NCI-H187 (cell line): Measurements from ENCODE around the gene CYP4V2.

Experiments used
- DNase-seq, 2 experiments: peaks; one replicate each; lab custom pipeline; 2025; lab: John Stamatoyannopoulos, UW

Gene CYP4V2

GRCh38 chr4:186191200-186192065 is at the start of gene CYP4V2:
Gene CYP4V2, plus strand, starts transcription at chr4:186191567. Its CDS starts 257 bp downstream, at chr4:186191824.
- DNase-seq, result peak; percentile 35 to 63

- no peak for DNase-seq
Measured at GRCh38 chr4:186144198-186144945, 47.0 kb upstream of the CYP4V2 start.

- no peak for DNase-seq
Measured at GRCh38 chr4:186144946-186145569, 46.3 kb upstream of the CYP4V2 start.

GRCh38 chr4:186146458-186146857 is 44.9 kb upstream of the CYP4V2 start:
- no peak for DNase-seq

GRCh38 chr4:186148336-186148975 is 42.9 kb upstream of the CYP4V2 start:
- DNase-seq, result no peak

GRCh38 chr4:186149872-186150271 is 41.5 kb upstream of the CYP4V2 start:
- DNase-seq, result no peak

GRCh38 chr4:186150926-186151325 is 40.4 kb upstream of the CYP4V2 start:
- DNase-seq, result no peak

- DNase-seq, result no peak
Measured at GRCh38 chr4:186151499-186151898, 39.9 kb upstream of the CYP4V2 start.

- no peak for DNase-seq
Measured at GRCh38 chr4:186158021-186158813, 33.1 kb upstream of the CYP4V2 start.

GRCh38 chr4:186158966-186159365 is 32.4 kb upstream of the CYP4V2 start:
- DNase-seq, result no peak

GRCh38 chr4:186159613-186160012 is 31.8 kb upstream of the CYP4V2 start:
- no peak for DNase-seq

GRCh38 chr4:186161138-186161537 is 30.2 kb upstream of the CYP4V2 start:
- DNase-seq, result peak; percentile 26 to 43

GRCh38 chr4:186166852-186167512 is 24.4 kb upstream of the CYP4V2 start:
- no peak for DNase-seq

- DNase-seq, result no peak
Measured at GRCh38 chr4:186167605-186168004, 23.8 kb upstream of the CYP4V2 start.

- DNase-seq, result no peak
Measured at GRCh38 chr4:186168750-186169149, 22.6 kb upstream of the CYP4V2 start.

- DNase-seq, result no peak
Measured at GRCh38 chr4:186169333-186169944, 21.9 kb upstream of the CYP4V2 start.

- no peak for DNase-seq
Measured at GRCh38 chr4:186169945-186170802, 21.2 kb upstream of the CYP4V2 start.

- DNase-seq, result no peak
Measured at GRCh38 chr4:186170966-186171365, 20.4 kb upstream of the CYP4V2 start.

- no peak for DNase-seq
Measured at GRCh38 chr4:186172546-186172945, 18.8 kb upstream of the CYP4V2 start.
